ENCODE measurements around the gene ADAM12. TPM values are rescaled to one million over a fixed set of nuclear protein-coding genes. Genes with fewer than 3 reads are reported as not detected.

The ADAM12 gene
- total and polyA plus RNA-seq, 8 donors = 0.03 to 3.7 (median 0.15) TPM

DNA sequence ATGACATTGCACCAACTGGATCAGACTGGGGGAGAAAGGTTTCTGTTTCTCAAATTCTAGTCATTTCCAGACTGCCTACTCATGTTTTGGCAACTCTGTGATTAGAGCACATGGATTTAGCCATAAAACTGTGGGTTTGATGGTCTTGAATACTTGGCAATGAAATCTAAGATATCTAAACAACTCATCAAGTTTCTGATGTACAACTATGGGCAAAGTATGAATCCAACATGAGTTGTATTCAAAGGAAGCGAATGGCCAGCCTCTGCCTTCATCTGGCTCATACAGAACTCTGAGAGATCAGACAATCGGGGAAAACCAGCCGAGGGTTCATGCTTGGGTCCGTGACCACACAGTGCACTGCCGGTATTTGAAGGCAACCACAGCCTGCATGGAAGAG is 144.3 kb downstream of the ADAM12 start:
- FAIRE-seq (no peak), DNase-seq (no peak), ATAC-seq (no peak)
- Histone ChIP-seq H3K9me3 (no peaks in the 10 kb centered on the region), H3K4me3 (no peak overlapping the region), H3K27ac (no peak overlapping the region), H3K4me1 (no peaks in the 10 kb centered on the region), H3K27me3 (no peaks in the 10 kb centered on the region), H3K36me3 (no peaks in the 10 kb centered on the region)
- intact Hi-C loops (cut with DNase I) = no loop called here
- TF ChIP-seq, protein P1, sequence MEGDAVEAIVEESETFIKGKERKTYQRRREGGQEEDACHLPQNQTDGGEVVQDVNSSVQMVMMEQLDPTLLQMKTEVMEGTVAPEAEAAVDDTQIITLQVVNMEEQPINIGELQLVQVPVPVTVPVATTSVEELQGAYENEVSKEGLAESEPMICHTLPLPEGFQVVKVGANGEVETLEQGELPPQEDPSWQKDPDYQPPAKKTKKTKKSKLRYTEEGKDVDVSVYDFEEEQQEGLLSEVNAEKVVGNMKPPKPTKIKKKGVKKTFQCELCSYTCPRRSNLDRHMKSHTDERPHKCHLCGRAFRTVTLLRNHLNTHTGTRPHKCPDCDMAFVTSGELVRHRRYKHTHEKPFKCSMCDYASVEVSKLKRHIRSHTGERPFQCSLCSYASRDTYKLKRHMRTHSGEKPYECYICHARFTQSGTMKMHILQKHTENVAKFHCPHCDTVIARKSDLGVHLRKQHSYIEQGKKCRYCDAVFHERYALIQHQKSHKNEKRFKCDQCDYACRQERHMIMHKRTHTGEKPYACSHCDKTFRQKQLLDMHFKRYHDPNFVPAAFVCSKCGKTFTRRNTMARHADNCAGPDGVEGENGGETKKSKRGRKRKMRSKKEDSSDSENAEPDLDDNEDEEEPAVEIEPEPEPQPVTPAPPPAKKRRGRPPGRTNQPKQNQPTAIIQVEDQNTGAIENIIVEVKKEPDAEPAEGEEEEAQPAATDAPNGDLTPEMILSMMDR (IDR thresholded peaks at IDR 0.05) = no peak
- 83 to 90% methylated on average over 5 of the region's 5 CpGs for WGBS, 2 donors

DNA sequence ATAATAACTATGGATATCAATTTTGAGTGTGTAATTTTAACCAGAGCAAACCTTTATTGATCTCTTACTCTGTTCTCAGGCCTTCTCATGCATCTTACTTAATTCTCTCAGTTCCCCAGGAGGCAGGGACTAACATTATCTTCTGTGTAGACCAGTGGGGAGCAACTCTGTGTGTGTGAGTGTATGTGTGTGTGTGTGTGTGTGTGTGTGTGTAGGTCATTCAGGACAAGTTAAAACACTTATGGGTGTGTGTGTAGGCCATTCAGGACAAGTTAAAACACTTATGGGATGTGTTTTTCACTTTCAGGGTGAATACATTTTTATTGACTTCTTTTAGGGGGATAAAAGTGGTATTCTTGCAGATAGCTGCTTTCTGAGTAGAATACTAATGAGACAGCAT is 145.0 kb downstream of the ADAM12 start:
- DNase-seq (no peak), FAIRE-seq (no peak), ATAC-seq (no peak)
- intact Hi-C loops (cut with DNase I) = no loop called here
- Histone ChIP-seq H3K4me1 (no peaks in the 10 kb centered on the region), H3K4me3 (no peak overlapping the region), H3K27me3 (no peaks in the 10 kb centered on the region), H3K9me3 (no peaks in the 10 kb centered on the region), H3K27ac (no peak overlapping the region), H3K36me3 (no peaks in the 10 kb centered on the region)
- TF ChIP-seq, protein P1 (IDR thresholded peaks at IDR 0.05) = no peak

DNA sequence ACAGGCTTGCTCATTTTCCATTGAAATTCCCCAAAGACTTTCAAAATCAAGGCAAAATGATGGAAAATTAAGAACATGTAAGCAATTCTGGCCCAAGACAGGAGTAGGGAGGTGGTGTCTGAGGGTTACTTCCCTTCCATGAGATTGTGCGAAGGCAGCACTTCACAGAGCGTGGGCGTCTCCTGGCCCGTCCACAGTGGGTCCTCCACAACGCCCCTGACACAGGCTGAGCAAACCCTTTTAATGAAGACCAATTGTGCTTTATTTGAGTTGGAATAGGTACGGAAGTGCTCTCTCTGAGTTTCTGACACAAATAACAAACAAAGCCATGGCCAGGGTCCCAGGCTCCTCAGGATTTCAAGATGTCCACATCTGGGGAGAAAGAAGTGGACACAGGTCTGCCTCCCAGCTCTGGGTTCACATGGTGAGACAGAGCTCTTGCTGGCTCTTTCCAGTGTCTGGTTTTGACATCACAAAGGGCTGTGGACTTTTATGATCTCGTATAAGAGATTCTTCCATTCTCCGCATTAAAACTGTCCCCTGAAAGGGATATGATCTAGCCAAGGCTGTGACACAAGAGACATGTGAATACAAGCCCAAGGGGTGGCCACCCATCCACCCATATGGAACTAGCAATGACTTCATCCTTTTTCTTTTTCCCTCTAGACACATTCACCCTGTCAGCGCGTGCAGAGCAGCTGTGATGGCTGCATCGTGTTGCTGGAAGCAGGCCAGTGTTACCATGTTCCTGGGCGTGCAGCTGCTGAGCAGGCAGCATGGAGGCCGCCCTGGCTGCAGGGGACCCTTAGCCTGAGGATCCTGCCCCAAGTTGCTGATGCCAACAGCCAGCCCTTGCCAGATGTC is 145.6 kb downstream of the ADAM12 start:
- 68 to 69% methylated on average over 13 of the region's 13 CpGs for WGBS, 2 donors
- no peaks in the 10 kb centered on the region for H3K4me1 ChIP-seq
- DNase-seq (no peak), FAIRE-seq (no peak), ATAC-seq (peak in 2 of 4 donors; percentile 45 to 56)
- H3K9me3 ChIP-seq = no peaks in the 10 kb centered on the region
- intact Hi-C loops (cut with DNase I) = no loop called here
- no peaks in the 10 kb centered on the region for H3K36me3 ChIP-seq
- H3K27me3 ChIP-seq = no peaks in the 10 kb centered on the region
- H3K4me3 ChIP-seq = no peak overlapping the region
- TF ChIP-seq, protein P1 (IDR thresholded peaks at IDR 0.05) = no peak
- no peak overlapping the region for H3K27ac ChIP-seq

DNA sequence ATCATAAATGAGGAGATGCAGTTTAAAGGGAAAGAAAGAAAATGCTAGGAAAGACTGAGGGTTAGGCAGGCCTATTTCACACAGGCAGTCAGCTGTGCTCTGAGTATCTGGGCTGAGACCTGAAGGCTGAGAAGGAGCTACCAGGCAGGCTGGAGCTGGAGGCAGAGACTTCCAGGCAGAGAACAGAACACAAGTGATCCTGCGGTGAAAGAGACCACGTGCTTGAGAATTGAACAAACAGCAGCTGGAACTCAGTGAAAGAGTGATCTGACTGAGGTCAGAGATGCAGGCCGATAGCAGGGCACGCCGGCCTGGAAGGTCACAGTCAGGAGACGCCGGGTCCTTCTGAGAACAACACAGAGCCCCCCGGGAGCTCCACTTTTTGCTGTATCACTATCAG is 147.8 kb downstream of the ADAM12 start:
- no peaks in the 10 kb centered on the region for H3K4me1 ChIP-seq
- DNase-seq (no peak), ATAC-seq (no peak), FAIRE-seq (no peak)
- H3K27me3 ChIP-seq = no peaks in the 10 kb centered on the region
- H3K9me3 ChIP-seq = no peaks in the 10 kb centered on the region
- no peak overlapping the region for H3K27ac ChIP-seq
- intact Hi-C loops (cut with DNase I) = no loop called here
- 65% methylated on average over 8 of the region's 8 CpGs for WGBS, 2 donors
- no peaks in the 10 kb centered on the region for H3K36me3 ChIP-seq
- TF ChIP-seq, protein P1 (IDR thresholded peaks at IDR 0.05) = no peak
- H3K4me3 ChIP-seq = no peak overlapping the region

DNA sequence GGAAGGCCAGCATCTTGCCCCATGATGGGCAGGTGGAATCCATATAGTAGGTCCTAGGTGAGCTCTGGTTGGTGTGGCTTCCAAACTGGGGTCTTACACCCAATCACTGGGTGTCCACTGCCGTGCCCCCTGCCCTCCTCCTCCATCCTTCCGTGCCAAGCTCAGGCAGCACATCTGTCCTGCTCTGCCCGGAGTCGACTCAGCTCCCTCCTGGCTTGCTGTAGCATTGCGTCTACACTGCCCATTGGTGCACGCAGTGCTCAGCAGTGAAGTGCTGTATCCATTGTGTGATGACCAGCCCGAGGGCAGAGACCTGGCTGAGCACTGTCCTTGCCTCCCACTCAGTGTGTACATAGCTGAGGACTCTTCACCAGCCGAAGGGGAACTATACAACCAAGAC is 148.4 kb downstream of the ADAM12 start:
- FAIRE-seq = no peak
- 70 to 87% methylated on average over 8 of the region's 8 CpGs for WGBS, 2 donors
- no peak for DNase-seq

More for the DNA sequence above, 148.4 kb downstream of the ADAM12 start:
- TF ChIP-seq, protein P1 (IDR thresholded peaks at IDR 0.05) = no peak
- intact Hi-C loops (cut with DNase I) = no loop called here
- H3K27me3 ChIP-seq = no peaks in the 10 kb centered on the region
- no peaks in the 10 kb centered on the region for H3K4me1 ChIP-seq
- H3K4me3 ChIP-seq = no peak overlapping the region
- H3K27ac ChIP-seq = no peak overlapping the region
- H3K36me3 ChIP-seq = no peaks in the 10 kb centered on the region
- no peaks in the 10 kb centered on the region for H3K9me3 ChIP-seq
- ATAC-seq = no peak
